ENCODE results near the gene FAM228B. TPM values are rescaled to one million over a fixed set of nuclear protein-coding genes. Genes with fewer than 3 reads are reported as not detected.
A peak's percentile ranks its signal among the peaks of the same experiment; 100 is the strongest.

The FAM228B gene
- total and polyA plus RNA-seq, 3 experiments from 2014 or later, result 4.3 to 9.2 (median 6.0) TPM

- H3K4me1 Mint-ChIP-seq, result peaks cover 24 to 38% (median 36%) of the 10 kb centered on the region in 3 donors
- Histone ChIP-seq H3K4me3 (ENCODE audit: low read length) (peak overlapping the region; percentile 98), H3K9me3 (ENCODE audit: low read length) (no peaks in the 10 kb centered on the region), H3K27ac (ENCODE audit: low read depth, low read length) (no peak overlapping the region), H3K36me3 (ENCODE audit: insufficient read depth, low read length) (peaks cover 6% of the 10 kb centered on the region), H3K27me3 (ENCODE audit: insufficient read depth, low read length, poor library complexity, severe bottlenecking) (no peaks in the 10 kb centered on the region), H3K4me1 (ENCODE audit: insufficient read depth, low read length) (peaks cover 23% of the 10 kb centered on the region)
- no peaks in the 10 kb centered on the region for H3K27me3 Mint-ChIP-seq
- ChIA-PET CTCF (interaction anchor here (1.3 kb wide), 1 partner anchor 26 kb away, joined by 3 read pairs; no protein-coding TSS in a partner anchor), POLR2A (no interaction called here)
- peak overlapping the region in 6 of 8 donors; percentile 84 to 100 (median 98) for H3K27ac Mint-ChIP-seq
- H3K4me3 Mint-ChIP-seq, result peak overlapping the region; percentile 94 to 100 (median 99)
- H3K9me3 Mint-ChIP-seq, result no peaks in the 10 kb centered on the region
- no peak for DNase-seq
- H3K36me3 Mint-ChIP-seq, result peaks cover 0 to 41% (median 3%) of the 10 kb centered on the region in 3 donors
These were observed 45.4 kb upstream of the FAM228B start for GRCh38 chr2:24077879-24078278.

- H3K27ac ChIP-seq (ENCODE audit: low read depth, low read length), result no peak overlapping the region
- no peaks in the 10 kb centered on the region for H3K27me3 Mint-ChIP-seq
- ChIA-PET CTCF (interaction anchor here (1.8 to 5.2 kb wide), 2 partner anchors 30 to 154 kb away, joined by 5 to 48 read pairs; partner anchors contain the start of gene ATAD2B), POLR2A (no interaction called here)
- no peak for DNase-seq
- peaks cover 25% of the 10 kb centered on the region for H3K4me1 ChIP-seq (ENCODE audit: insufficient read depth, low read length)
- H3K4me3 ChIP-seq (ENCODE audit: low read length), result no peak overlapping the region
- H3K9me3 ChIP-seq (ENCODE audit: low read length), result no peaks in the 10 kb centered on the region
- no peaks in the 10 kb centered on the region for H3K27me3 ChIP-seq (ENCODE audit: insufficient read depth, low read length, poor library complexity, severe bottlenecking)
- H3K36me3 ChIP-seq (ENCODE audit: insufficient read depth, low read length), result no peaks in the 10 kb centered on the region
- peaks cover 17 to 35% (median 34%) of the 10 kb centered on the region in 3 donors for H3K4me1 Mint-ChIP-seq
- H3K9me3 Mint-ChIP-seq, result no peaks in the 10 kb centered on the region
- no peak overlapping the region for H3K27ac Mint-ChIP-seq
- H3K4me3 Mint-ChIP-seq, result no peak overlapping the region
- peaks cover 0 to 25% (median 3%) of the 10 kb centered on the region in 3 donors for H3K36me3 Mint-ChIP-seq
These were observed 42.6 kb upstream of the FAM228B start for GRCh38 chr2:24080701-24081100.

GRCh38 chr2:24082787-24083566 lies 40.3 kb upstream of the FAM228B start:
- H3K36me3 ChIP-seq (ENCODE audit: insufficient read depth, low read length), result no peaks in the 10 kb centered on the region
- peaks cover 15% of the 10 kb centered on the region for H3K4me1 ChIP-seq (ENCODE audit: insufficient read depth, low read length)
- POLR2A ChIA-PET, result interaction anchor here (0.8 to 2.5 kb wide), 2 partner anchors 156 to 258 kb away, joined by 3 to 20 read pairs; partner anchors contain the start of gene ATAD2B
- Mint-ChIP-seq H3K36me3 (peaks cover 3 to 27% (median 4%) of the 10 kb centered on the region in 3 donors), H3K27me3 (no peaks in the 10 kb centered on the region), H3K9me3 (no peaks in the 10 kb centered on the region), H3K4me1 (peaks cover 8 to 22% (median 21%) of the 10 kb centered on the region in 3 donors), H3K27ac (peak overlapping the region in 2 of 8 donors; percentile 17 to 87), H3K4me3 (peak overlapping the region in 6 of 7 donors; percentile 8 to 88 (median 71))
- DNase-seq, result no peak
- no peak overlapping the region for H3K4me3 ChIP-seq (ENCODE audit: low read length)
- CTCF ChIA-PET, result interaction anchor here (0.7 to 5.2 kb wide), 18 partner anchors 9 to 262 kb away, joined by 3 to 48 read pairs (median 5); partner anchors contain the start of genes ATAD2B, FKBP1B and WDCP
- no peaks in the 10 kb centered on the region for H3K9me3 ChIP-seq (ENCODE audit: low read length)
- H3K27me3 ChIP-seq (ENCODE audit: insufficient read depth, low read length, poor library complexity, severe bottlenecking), result no peaks in the 10 kb centered on the region
- H3K27ac ChIP-seq (ENCODE audit: low read depth, low read length), result peak overlapping the region; percentile 34

GRCh38 chr2:24083567-24084385 lies 39.5 kb upstream of the FAM228B start:
- Histone ChIP-seq H3K4me3 (ENCODE audit: low read length) (peak overlapping the region; percentile 67), H3K36me3 (ENCODE audit: insufficient read depth, low read length) (no peaks in the 10 kb centered on the region), H3K27ac (ENCODE audit: low read depth, low read length) (peak overlapping the region; percentile 34), H3K9me3 (ENCODE audit: low read length) (no peaks in the 10 kb centered on the region), H3K4me1 (ENCODE audit: insufficient read depth, low read length) (peaks cover 14% of the 10 kb centered on the region), H3K27me3 (ENCODE audit: insufficient read depth, low read length, poor library complexity, severe bottlenecking) (no peaks in the 10 kb centered on the region)
- CTCF ChIA-PET, result interaction anchor here (0.7 to 5.2 kb wide), 35 partner anchors 8 to 279 kb away, joined by 3 to 48 read pairs (median 4); partner anchors contain the start of genes ATAD2B, FKBP1B, SF3B6 and WDCP
- POLR2A ChIA-PET, result interaction anchor here (0.8 to 2.5 kb wide), 3 partner anchors 36 to 259 kb away, joined by 3 to 20 read pairs (median 4); partner anchors contain the start of gene ATAD2B
- H3K36me3 Mint-ChIP-seq, result peaks cover 3 to 28% (median 4%) of the 10 kb centered on the region in 3 donors
- H3K9me3 Mint-ChIP-seq, result no peaks in the 10 kb centered on the region
- H3K27ac Mint-ChIP-seq, result peak overlapping the region; percentile 18 to 88 (median 74)
- H3K4me3 Mint-ChIP-seq, result peak overlapping the region; percentile 59 to 88 (median 83)
- DNase-seq, result peak in 1 of 5 donors; percentile 62
- H3K4me1 Mint-ChIP-seq, result peaks cover 8 to 20% (median 18%) of the 10 kb centered on the region in 3 donors
- H3K27me3 Mint-ChIP-seq, result no peaks in the 10 kb centered on the region

- no peaks in the 10 kb centered on the region for H3K27me3 Mint-ChIP-seq
- no peaks in the 10 kb centered on the region for H3K9me3 ChIP-seq (ENCODE audit: low read length)
- H3K4me1 ChIP-seq (ENCODE audit: insufficient read depth, low read length), result peaks cover 14% of the 10 kb centered on the region
- H3K9me3 Mint-ChIP-seq, result no peaks in the 10 kb centered on the region
- H3K27me3 ChIP-seq (ENCODE audit: insufficient read depth, low read length, poor library complexity, severe bottlenecking), result no peaks in the 10 kb centered on the region
- ChIA-PET POLR2A (interaction anchor here (0.6 to 2.5 kb wide), 3 partner anchors 37 to 230 kb away, joined by 3 to 20 read pairs (median 4); partner anchors contain the start of gene ATAD2B), CTCF (interaction anchor here (0.6 to 5.2 kb wide), 36 partner anchors 8 to 297 kb away, joined by 3 to 48 read pairs (median 4); partner anchors contain the start of genes ATAD2B, FKBP1B, SF3B6 and WDCP)
- DNase-seq, result peak; percentile 76 to 83 (median 80)
- H3K27ac ChIP-seq (ENCODE audit: low read depth, low read length), result peak within 1 kb of the TSS; percentile 34
- peaks cover 4 to 27% (median 5%) of the 10 kb centered on the region in 3 donors for H3K36me3 Mint-ChIP-seq
- H3K27ac Mint-ChIP-seq, result peak within 1 kb of the TSS; percentile 18 to 88 (median 74)
- no peaks in the 10 kb centered on the region for H3K36me3 ChIP-seq (ENCODE audit: insufficient read depth, low read length)
- H3K4me3 ChIP-seq (ENCODE audit: low read length), result peak within 1 kb of the TSS; percentile 67
- peaks cover 8 to 20% (median 18%) of the 10 kb centered on the region in 3 donors for H3K4me1 Mint-ChIP-seq
- peak within 1 kb of the TSS; percentile 72 to 88 (median 83) for H3K4me3 Mint-ChIP-seq
These were observed 38.7 kb upstream of the FAM228B start, which contains the start of gene TP53I3 for GRCh38 chr2:24084386-24085199. Gene TP53I3, minus strand, starts transcription at chr2:24084834. Its CDS starts 508 bp downstream, at chr2:24084326.

GRCh38 chr2:24085200-24085489 lies 38.1 kb upstream of the FAM228B start:
- Histone ChIP-seq H3K36me3 (ENCODE audit: insufficient read depth, low read length) (no peaks in the 10 kb centered on the region), H3K27ac (ENCODE audit: low read depth, low read length) (peak overlapping the region; percentile 33), H3K4me1 (ENCODE audit: insufficient read depth, low read length) (peaks cover 14% of the 10 kb centered on the region), H3K27me3 (ENCODE audit: insufficient read depth, low read length, poor library complexity, severe bottlenecking) (no peaks in the 10 kb centered on the region), H3K4me3 (ENCODE audit: low read length) (peak overlapping the region; percentile 67), H3K9me3 (ENCODE audit: low read length) (no peaks in the 10 kb centered on the region)
- Mint-ChIP-seq H3K27me3 (no peaks in the 10 kb centered on the region), H3K9me3 (no peaks in the 10 kb centered on the region), H3K4me3 (peak overlapping the region in 6 of 7 donors; percentile 51 to 88 (median 61)), H3K36me3 (peaks cover 4 to 25% (median 5%) of the 10 kb centered on the region in 3 donors), H3K4me1 (peaks cover 8 to 20% (median 18%) of the 10 kb centered on the region in 3 donors), H3K27ac (peak overlapping the region in 1 of 8 donors; percentile 70)
- ChIA-PET CTCF (interaction anchor here (1.1 to 5.2 kb wide), 21 partner anchors 9 to 296 kb away, joined by 3 to 48 read pairs (median 5); partner anchors contain the start of genes ATAD2B, FKBP1B, SF3B6 and WDCP), POLR2A (interaction anchor here (2.5 kb wide), 1 partner anchor 158 kb away, joined by 20 read pairs; the partner anchor contains the start of gene ATAD2B)
- DNase-seq, result no peak

GRCh38 chr2:24086241-24086640 lies 37.0 kb upstream of the FAM228B start:
- Histone ChIP-seq H3K27me3 (ENCODE audit: insufficient read depth, low read length, poor library complexity, severe bottlenecking) (no peaks in the 10 kb centered on the region), H3K27ac (ENCODE audit: low read depth, low read length) (no peak overlapping the region), H3K4me1 (ENCODE audit: insufficient read depth, low read length) (peaks cover 14% of the 10 kb centered on the region), H3K9me3 (ENCODE audit: low read length) (no peaks in the 10 kb centered on the region), H3K4me3 (ENCODE audit: low read length) (no peak overlapping the region), H3K36me3 (ENCODE audit: insufficient read depth, low read length) (no peaks in the 10 kb centered on the region)
- no peak for DNase-seq
- H3K4me3 Mint-ChIP-seq, result peak overlapping the region in 1 of 7 donors; percentile 32
- POLR2A ChIA-PET, result no interaction called here
- CTCF ChIA-PET, result no interaction called here
- no peaks in the 10 kb centered on the region for H3K27me3 Mint-ChIP-seq
- no peaks in the 10 kb centered on the region for H3K9me3 Mint-ChIP-seq
- peaks cover 4 to 20% (median 5%) of the 10 kb centered on the region in 3 donors for H3K36me3 Mint-ChIP-seq
- H3K27ac Mint-ChIP-seq, result no peak overlapping the region
- H3K4me1 Mint-ChIP-seq, result peaks cover 8 to 20% (median 18%) of the 10 kb centered on the region in 3 donors
